Measurements from ENCODE around the gene RBM33. TPM values are rescaled to one million over a fixed set of nuclear protein-coding genes. Genes with fewer than 3 reads are reported as not detected.

The RBM33 gene
- total and polyA plus RNA-seq, 2 donors, result 23.5 to 58.5 TPM

GRCh38 chr7:155796381-155797261 is 152.2 kb downstream of the RBM33 start:
- DNase-seq (ENCODE audit: low read depth in 6 of 9, low spot score in 9 of 9), result peak in 5 of 9 donors; percentile 18 to 56 (median 35)
- H3K27ac ChIP-seq (ENCODE audit: low read depth in 1 of 2, low read length in 1 of 2), result no peak overlapping the region
- WGBS, result 32% methylated on average over 60 of the region's 60 CpGs
- H3K4me1 ChIP-seq (ENCODE audit: control insufficient read depth in 2 of 2, insufficient read depth in 2 of 2, low read length in 2 of 2), result peaks cover 0 to 3% of the 10 kb centered on the region in 2 donors
- H3K27me3 ChIP-seq (ENCODE audit: control insufficient read depth in 2 of 2, insufficient read depth in 1 of 2, low read length in 1 of 2), result peaks cover 46 to 72% of the 10 kb centered on the region in 2 donors
- H3K36me3 ChIP-seq (ENCODE audit: control insufficient read depth in 2 of 2, insufficient read depth in 2 of 2, low read length in 1 of 2), result no peaks in the 10 kb centered on the region
- peaks cover 0 to 7% of the 10 kb centered on the region in 2 donors for H3K9me3 ChIP-seq (ENCODE audit: control insufficient read depth in 2 of 2, insufficient read depth in 1 of 2, low read length in 1 of 2)
- no peak overlapping the region for H3K4me3 ChIP-seq (ENCODE audit: low read length in 2 of 2)

GRCh38 chr7:155797262-155798250 is 153.1 kb downstream of the RBM33 start:
- 75% methylated on average over 38 of the region's 38 CpGs for WGBS
- Histone ChIP-seq H3K4me3 (ENCODE audit: low read length in 2 of 2) (no peak overlapping the region), H3K27ac (ENCODE audit: low read depth in 1 of 2, low read length in 1 of 2) (no peak overlapping the region), H3K9me3 (ENCODE audit: control insufficient read depth in 2 of 2, insufficient read depth in 1 of 2, low read length in 1 of 2) (peaks cover 0 to 7% of the 10 kb centered on the region in 2 donors), H3K27me3 (ENCODE audit: control insufficient read depth in 2 of 2, insufficient read depth in 1 of 2, low read length in 1 of 2) (peaks cover 55 to 81% of the 10 kb centered on the region in 2 donors), H3K4me1 (ENCODE audit: control insufficient read depth in 2 of 2, insufficient read depth in 2 of 2, low read length in 2 of 2) (peaks cover 0 to 3% of the 10 kb centered on the region in 2 donors), H3K36me3 (ENCODE audit: control insufficient read depth in 2 of 2, insufficient read depth in 2 of 2, low read length in 1 of 2) (no peaks in the 10 kb centered on the region)
- no peak for DNase-seq (ENCODE audit: low read depth in 6 of 9, low spot score in 9 of 9)

GRCh38 chr7:155798673-155799439 is 154.4 kb downstream of the RBM33 start:
- Histone ChIP-seq H3K27ac (ENCODE audit: low read depth in 1 of 2, low read length in 1 of 2) (no peak overlapping the region), H3K9me3 (ENCODE audit: control insufficient read depth in 2 of 2, insufficient read depth in 1 of 2, low read length in 1 of 2) (peaks cover 0 to 7% of the 10 kb centered on the region in 2 donors), H3K36me3 (ENCODE audit: control insufficient read depth in 2 of 2, insufficient read depth in 2 of 2, low read length in 1 of 2) (no peaks in the 10 kb centered on the region), H3K4me3 (ENCODE audit: low read length in 2 of 2) (no peak overlapping the region), H3K4me1 (ENCODE audit: control insufficient read depth in 2 of 2, insufficient read depth in 2 of 2, low read length in 2 of 2) (peaks cover 3 to 4% of the 10 kb centered on the region in 2 donors), H3K27me3 (ENCODE audit: control insufficient read depth in 2 of 2, insufficient read depth in 1 of 2, low read length in 1 of 2) (peaks cover 68 to 88% of the 10 kb centered on the region in 2 donors)
- DNase-seq (ENCODE audit: low read depth in 6 of 9, low spot score in 9 of 9), result no peak
- 17% methylated on average over 13 of the region's 13 CpGs for WGBS

DNA sequence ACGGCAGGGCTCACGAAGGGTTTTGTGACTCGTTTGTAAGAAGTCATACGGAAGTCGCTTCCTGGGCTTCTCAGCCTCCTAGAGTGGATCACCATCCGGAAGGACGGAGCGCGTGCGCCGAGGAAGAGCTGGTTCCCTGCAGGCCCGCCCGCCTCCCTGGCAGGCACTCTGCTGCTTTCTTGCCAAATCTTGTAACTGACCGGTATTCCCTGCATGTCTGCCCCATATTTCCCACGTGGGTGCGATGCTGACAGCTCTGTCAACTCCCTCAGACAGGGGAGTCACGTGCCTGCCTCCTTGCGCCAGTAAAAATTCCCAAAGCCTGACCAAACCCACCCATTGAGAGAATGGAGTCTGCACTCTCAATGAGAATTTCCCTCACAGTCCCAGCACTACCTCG is 155.1 kb downstream of the RBM33 start:
- Histone ChIP-seq H3K27me3 (ENCODE audit: control insufficient read depth in 2 of 2, insufficient read depth in 1 of 2, low read length in 1 of 2) (peaks cover 75 to 92% of the 10 kb centered on the region in 2 donors), H3K9me3 (ENCODE audit: control insufficient read depth in 2 of 2, insufficient read depth in 1 of 2, low read length in 1 of 2) (peaks cover 0 to 7% of the 10 kb centered on the region in 2 donors), H3K27ac (ENCODE audit: low read depth in 1 of 2, low read length in 1 of 2) (no peak overlapping the region), H3K4me3 (ENCODE audit: low read length in 2 of 2) (no peak overlapping the region), H3K36me3 (ENCODE audit: control insufficient read depth in 2 of 2, insufficient read depth in 2 of 2, low read length in 1 of 2) (no peaks in the 10 kb centered on the region), H3K4me1 (ENCODE audit: control insufficient read depth in 2 of 2, insufficient read depth in 2 of 2, low read length in 2 of 2) (peaks cover 7% of the 10 kb centered on the region in 2 donors)
- no peak for DNase-seq (ENCODE audit: low read depth in 6 of 9, low spot score in 9 of 9)
- 52% methylated on average over 19 of the region's 19 CpGs for WGBS

DNA sequence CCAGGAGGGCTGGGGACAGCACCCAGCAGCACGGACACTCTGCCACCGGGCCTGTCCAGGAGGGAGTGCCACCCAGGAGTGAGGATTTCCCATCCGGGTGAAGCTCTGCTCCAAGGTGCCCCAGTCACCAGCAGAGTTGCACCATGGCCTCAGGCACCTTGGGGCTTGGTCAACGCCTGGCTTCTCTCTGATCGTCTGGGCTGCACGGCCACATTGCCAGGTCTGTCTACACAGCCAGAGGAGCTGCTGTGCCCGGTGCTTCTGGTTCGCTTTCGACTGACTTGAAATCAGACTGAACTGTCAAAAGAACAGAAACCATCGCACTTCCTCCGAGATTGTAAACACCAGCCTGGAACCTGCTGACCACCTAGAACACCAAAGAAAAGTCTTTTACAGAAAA is 155.8 kb downstream of the RBM33 start:
- Histone ChIP-seq H3K4me1 (ENCODE audit: control insufficient read depth in 2 of 2, insufficient read depth in 2 of 2, low read length in 2 of 2) (peaks cover 10 to 14% of the 10 kb centered on the region in 2 donors), H3K4me3 (ENCODE audit: low read length in 2 of 2) (no peak overlapping the region), H3K9me3 (ENCODE audit: control insufficient read depth in 2 of 2, insufficient read depth in 1 of 2, low read length in 1 of 2) (peaks cover 0 to 7% of the 10 kb centered on the region in 2 donors), H3K27ac (ENCODE audit: low read depth in 1 of 2, low read length in 1 of 2) (no peak overlapping the region), H3K27me3 (ENCODE audit: control insufficient read depth in 2 of 2, insufficient read depth in 1 of 2, low read length in 1 of 2) (peaks cover 81 to 98% of the 10 kb centered on the region in 2 donors), H3K36me3 (ENCODE audit: control insufficient read depth in 2 of 2, insufficient read depth in 2 of 2, low read length in 1 of 2) (no peaks in the 10 kb centered on the region)
- no peak for DNase-seq (ENCODE audit: low read depth in 6 of 9, low spot score in 9 of 9)
- WGBS, result 92% methylated on average over 11 of the region's 11 CpGs

DNA sequence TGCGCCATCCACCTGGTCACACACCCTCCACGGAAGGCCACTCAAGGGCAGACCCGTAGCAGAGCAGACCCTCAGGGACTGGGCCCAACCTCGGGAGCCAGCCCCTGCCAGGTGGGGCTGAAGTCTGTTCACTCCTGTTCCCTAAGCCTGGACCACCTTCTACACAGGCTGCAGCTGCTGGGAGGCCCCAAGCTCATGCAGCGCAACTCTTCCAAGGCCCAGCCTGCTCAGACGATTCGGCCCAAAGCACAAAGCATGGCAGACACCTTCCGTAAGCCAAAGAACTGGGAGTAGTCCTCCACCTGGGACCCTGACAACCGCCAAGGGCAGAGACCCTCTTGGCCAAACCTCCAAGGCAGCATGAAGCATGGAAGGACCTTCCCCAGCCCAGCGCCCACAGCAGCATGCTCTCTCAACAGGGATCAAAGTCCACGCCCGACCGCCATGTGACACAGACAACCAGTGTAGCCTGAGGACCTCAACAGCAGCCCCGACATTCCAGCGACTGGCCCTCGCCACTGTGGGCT is 156.3 kb downstream of the RBM33 start:
- 89% methylated on average over 16 of the region's 16 CpGs for WGBS
- H3K36me3 ChIP-seq (ENCODE audit: control insufficient read depth in 2 of 2, insufficient read depth in 2 of 2, low read length in 1 of 2), result no peaks in the 10 kb centered on the region
- no peak overlapping the region for H3K27ac ChIP-seq (ENCODE audit: low read depth in 1 of 2, low read length in 1 of 2)
- H3K27me3 ChIP-seq (ENCODE audit: control insufficient read depth in 2 of 2, insufficient read depth in 1 of 2, low read length in 1 of 2), result peaks cover 81 to 98% of the 10 kb centered on the region in 2 donors
- H3K9me3 ChIP-seq (ENCODE audit: control insufficient read depth in 2 of 2, insufficient read depth in 1 of 2, low read length in 1 of 2), result peaks cover 0 to 7% of the 10 kb centered on the region in 2 donors
- DNase-seq (ENCODE audit: low read depth in 6 of 9, low spot score in 9 of 9), result no peak
- no peak overlapping the region for H3K4me3 ChIP-seq (ENCODE audit: low read length in 2 of 2)
- peaks cover 12 to 15% of the 10 kb centered on the region in 2 donors for H3K4me1 ChIP-seq (ENCODE audit: control insufficient read depth in 2 of 2, insufficient read depth in 2 of 2, low read length in 2 of 2)

- no peak for DNase-seq (ENCODE audit: low read depth in 6 of 9, low spot score in 9 of 9)
- Histone ChIP-seq H3K27me3 (ENCODE audit: control insufficient read depth in 2 of 2, insufficient read depth in 1 of 2, low read length in 1 of 2) (peaks cover 90 to 100% of the 10 kb centered on the region in 2 donors), H3K4me3 (ENCODE audit: low read length in 2 of 2) (no peak overlapping the region), H3K27ac (ENCODE audit: low read depth in 1 of 2, low read length in 1 of 2) (no peak overlapping the region), H3K36me3 (ENCODE audit: control insufficient read depth in 2 of 2, insufficient read depth in 2 of 2, low read length in 1 of 2) (no peaks in the 10 kb centered on the region), H3K9me3 (ENCODE audit: control insufficient read depth in 2 of 2, insufficient read depth in 1 of 2, low read length in 1 of 2) (peaks cover 0 to 5% of the 10 kb centered on the region in 2 donors), H3K4me1 (ENCODE audit: control insufficient read depth in 2 of 2, insufficient read depth in 2 of 2, low read length in 2 of 2) (peaks cover 13 to 15% of the 10 kb centered on the region in 2 donors)
- WGBS, result 37% methylated on average over 6 of the region's 6 CpGs
These were observed 157.8 kb downstream of the RBM33 start for GRCh38 chr7:155802291-155802690.

DNA sequence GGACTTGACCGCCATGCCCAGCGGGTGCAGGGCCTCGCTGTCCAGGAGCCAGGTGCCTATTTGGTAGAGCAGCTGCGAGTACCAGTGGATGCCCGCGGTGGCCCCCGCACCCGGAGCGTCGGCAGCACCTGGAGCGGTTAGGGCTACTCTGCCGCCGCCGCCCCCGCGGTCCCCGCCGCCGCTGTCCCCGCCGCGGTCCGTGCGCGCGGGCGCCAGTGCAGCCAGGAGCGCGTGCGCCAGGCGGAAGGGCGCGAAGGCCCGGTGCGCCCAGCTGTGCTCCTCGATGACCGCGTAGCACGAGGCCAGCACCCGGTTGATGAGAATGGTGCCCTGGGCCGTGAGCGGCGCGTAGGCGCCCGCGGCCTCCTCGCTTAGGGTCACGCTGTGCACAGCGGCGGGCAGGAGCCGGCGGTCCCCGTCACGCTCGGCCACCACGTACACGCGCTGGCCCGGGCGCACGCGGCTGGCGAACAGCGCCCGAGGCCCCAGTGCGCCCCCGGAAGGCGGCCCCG is 158.5 kb downstream of the RBM33 start:
- peaks cover 0 to 5% of the 10 kb centered on the region in 2 donors for H3K9me3 ChIP-seq (ENCODE audit: control insufficient read depth in 2 of 2, insufficient read depth in 1 of 2, low read length in 1 of 2)
- peaks cover 91 to 100% of the 10 kb centered on the region in 2 donors for H3K27me3 ChIP-seq (ENCODE audit: control insufficient read depth in 2 of 2, insufficient read depth in 1 of 2, low read length in 1 of 2)
- peaks cover 13 to 15% of the 10 kb centered on the region in 2 donors for H3K4me1 ChIP-seq (ENCODE audit: control insufficient read depth in 2 of 2, insufficient read depth in 2 of 2, low read length in 2 of 2)
- no peak for DNase-seq (ENCODE audit: low read depth in 6 of 9, low spot score in 9 of 9)
- H3K4me3 ChIP-seq (ENCODE audit: low read length in 2 of 2), result no peak overlapping the region
- no peak overlapping the region for H3K27ac ChIP-seq (ENCODE audit: low read depth in 1 of 2, low read length in 1 of 2)
- H3K36me3 ChIP-seq (ENCODE audit: control insufficient read depth in 2 of 2, insufficient read depth in 2 of 2, low read length in 1 of 2), result no peaks in the 10 kb centered on the region
- WGBS, result 10% methylated on average over 70 of the region's 70 CpGs
